GM12878 (cell line): ENCODE results near the gene PHOSPHO1. TPM values are rescaled to one million over a fixed set of nuclear protein-coding genes. Genes with fewer than 3 reads are reported as not detected.
A peak's percentile ranks its signal among the peaks of the same experiment; 100 is the strongest.

ENCODE experiments used
- ATAC-seq: fragments of 200-7000 bp; cut with Tn5 transposase; 3 replicates; pipeline ENCODE4 v1.9.1; 2020; ENCODE audit warnings: mild to moderate bottlenecking, moderate library complexity
- BruUV-seq: library from RNA; stranded (reverse); fragments of 400-500 nt; replicated peaks from 2 replicates; lab custom pipeline; 2021; lab: Mats Ljungman, UMichigan
- CTCF ChIA-PET: fragments of 300-600 bp; sonication (Branson Sonifier 250); formaldehyde crosslinking; extraction: SDS; loops from one replicate; lab custom pipeline; 2021; ENCODE audit warnings: inconsistent platforms; lab: Yijun Ruan, JAX
- POLR2A ChIA-PET: fragments of 350-600 bp; formaldehyde crosslinking; extraction: SDS; loops from one replicate; lab custom pipeline; 2021; ENCODE audit warnings: inconsistent platforms; lab: Charles Lee
- RAD21 ChIA-PET: fragments of 300-600 bp; sonication (Branson Sonifier 250); formaldehyde crosslinking; loops from one replicate; lab custom pipeline; 2023; ENCODE audit warnings: antibody characterized with exemption; ENCODE audit not compliant: unreplicated experiment; lab: Charles Lee
- SMC1A ChIA-PET: fragments of 300-600 bp; sonication (Branson Sonifier 250); formaldehyde crosslinking; loops from one replicate; lab custom pipeline; 2023; ENCODE audit not compliant: unreplicated experiment, uncharacterized antibody; lab: Charles Lee
- DNase-seq: peaks from one replicate; pipeline ENCODE4 v3.0.0-alpha.2; 2011; ENCODE audit warnings: low read depth, low spot score
- FAIRE-seq: peaks from 3 replicates; lab custom pipeline; 2011; peaks lifted over from hg19 to GRCh38; lab: Jason Lieb, UNC
- H2AFZ ChIP-seq: 2 replicates; pipeline ENCODE4 v1.6.0; 2011; ENCODE audit warnings: low read depth, low read length, control low read depth; ENCODE audit not compliant: control insufficient read depth
- H3K27ac ChIP-seq: 2 replicates; pipeline ENCODE4 v1.5.1; 2011; ENCODE audit warnings: control low read depth; ENCODE audit not compliant: control insufficient read depth, insufficient read depth
- H3K27me3 ChIP-seq, 2 experiments: replicated peaks in 1 of 2; 2 replicates each; pipeline versions ENCODE4 v1.6.0 to v1.6.1; 2011; ENCODE audit warnings: low read length in 1 of 2; ENCODE audit not compliant: control insufficient read depth in 2 of 2, insufficient read depth in 2 of 2
- H3K36me3 ChIP-seq, 2 experiments: 2 replicates each; pipeline ENCODE4 v1.5.1; 2011; ENCODE audit warnings: low read length in 1 of 2; ENCODE audit not compliant: control insufficient read depth in 2 of 2, insufficient read depth in 2 of 2
- H3K4me1 ChIP-seq: 2 replicates; pipeline ENCODE4 v1.6.1; 2011; ENCODE audit warnings: mild to moderate bottlenecking, low read length, moderate library complexity, mixed read lengths; ENCODE audit not compliant: control insufficient read depth, insufficient read depth
- H3K4me2 ChIP-seq: 2 replicates; pipeline ENCODE4 v1.6.0; 2011; ENCODE audit warnings: control low read depth; ENCODE audit not compliant: control insufficient read depth, insufficient read depth
- H3K4me3 ChIP-seq: fragments of 200-600 bp; sonication (generic); 2 replicates; pipeline ENCODE4 v1.5.1; 2016
- H3K79me2 ChIP-seq: 2 replicates; pipeline ENCODE4 v1.6.0; 2011; ENCODE audit warnings: low read length; ENCODE audit not compliant: control insufficient read depth, insufficient read depth
- H3K9ac ChIP-seq: 2 replicates; pipeline ENCODE4 v1.8.0; 2011; ENCODE audit warnings: low read length, control low read depth, mixed read lengths; ENCODE audit not compliant: control insufficient read depth, insufficient read depth
- H3K9me3 ChIP-seq: replicated peaks from 3 replicates; pipeline ENCODE4 v1.5.1; 2011; ENCODE audit warnings: mild to moderate bottlenecking, low read length; ENCODE audit not compliant: control insufficient read depth, insufficient read depth
- H4K20me1 ChIP-seq: 2 replicates; pipeline ENCODE4 v1.6.0; 2011; ENCODE audit not compliant: control insufficient read depth, insufficient read depth
- IKZF2 ChIP-seq, 2 experiments: fragments of 450-650 bp; IDR thresholded peaks; 2 replicates each; pipeline ENCODE4 v1.6.1; 2017; ENCODE audit warnings: mild to moderate bottlenecking in 2 of 2, moderate library complexity in 2 of 2
- MTA3 ChIP-seq: IDR thresholded peaks from 2 replicates; pipeline ENCODE4 v1.6.1; 2012; ENCODE audit warnings: low read length, inconsistent platforms, borderline replicate concordance
- NBN ChIP-seq: fragments of 450-650 bp; IDR thresholded peaks from 2 replicates; pipeline ENCODE4 v1.6.1; 2016
- NFYB ChIP-seq: IDR thresholded peaks from 2 replicates; pipeline ENCODE4 v1.6.1; 2011; ENCODE audit warnings: low read depth, mild to moderate bottlenecking, low read length, improper control_type of control experiment, moderate library complexity; ENCODE audit not compliant: insufficient read depth
- SIN3A ChIP-seq: IDR thresholded peaks from 2 replicates; pipeline ENCODE4 v1.6.1; 2012; ENCODE audit warnings: low read depth, low read length, improper control_type of control experiment
- WGBS: methylation state at CpG from one replicate; pipeline ENCODE4 v1.1.6; 2016; ENCODE audit warnings: low lambda C conversion rate; ENCODE audit not compliant: insufficient replicate concordance, insufficient coverage; ENCODE audit errors: missing lambda C conversion rate; 5-methylcytosine and 5-hydroxymethylcytosine counted together
- in situ Hi-C: fragments of 300-500 bp; cut with MboI; formaldehyde crosslinking; loops from 9 replicates; pipeline ENCODE4 v1.14.3; 2018; ENCODE audit warnings: mixed read lengths
- intact Hi-C: fragments of 100-400 bp; cut with micrococcal nuclease; formaldehyde crosslinking; loops from one replicate; pipeline ENCODE4 v1.14.2; 2022; ENCODE audit not compliant: unreplicated experiment
- polyA plus RNA-seq, 11 experiments: library from polyadenylated mRNA; depleted of rRNA in 4 of 11; unstranded in 6 of 11; stranded (reverse) in 5 of 11; fragments of >200 nt; fragmentation: Nextera tagmentation in 4 of 11; fragmentation: Illumina TruSeq in 1 of 11; extraction: Ambion mirVana in 4 of 11; extraction: Trizol in 1 of 11; gene quantifications; 1 replicate in 1 of 11; 2 replicates in 10 of 11; pipeline versions ENCODE4 v1.2.1 to v1.2.3, GENCODE V29; 2011 to 2016; ENCODE audit warnings: inconsistent platforms in 2 of 11, missing spikeins in 2 of 11, low read depth in 1 of 11
- total RNA-seq, 4 experiments: library from RNA; depleted of rRNA in 3 of 4; stranded (reverse); fragments of >200 nt in 3 of 4; fragmentation: Illumina TruSeq in 1 of 4; extraction: Trizol in 1 of 4; gene quantifications; 2 replicates each; pipeline versions ENCODE4 v1.2.1 to v1.2.3, GENCODE V29; 2013 to 2021
- TF ChIP-seq, protein P1 (sequence below): fragments of 450-650 bp; IDR thresholded peaks from 2 replicates; pipeline ENCODE4 v1.6.1; 2016; ENCODE audit warnings: mild to moderate bottlenecking
- TF ChIP-seq, protein P2 (sequence below): fragments of 450-650 bp; IDR thresholded peaks from 2 replicates; pipeline ENCODE4 v1.6.1; 2016; ENCODE audit warnings: mild to moderate bottlenecking
- TF ChIP-seq, protein P3 (sequence below): fragments of 450-650 bp; formaldehyde crosslinking; IDR thresholded peaks from 2 replicates; pipeline ENCODE4 v1.4.0; 2020; ENCODE audit warnings: mild to moderate bottlenecking, moderate library complexity
- TF ChIP-seq, protein P4 (sequence below): IDR thresholded peaks from 2 replicates; pipeline ENCODE4 v1.6.1; 2012; ENCODE audit warnings: low read length, inconsistent platforms
- TF ChIP-seq, protein P5 (sequence below), 3 experiments: IDR thresholded peaks in 2 of 3; conservative IDR thresholded peaks in 1 of 3; 2 replicates each; pipeline ENCODE4 v1.5.1; 2011; ENCODE audit warnings: low read depth in 3 of 3, low read length in 3 of 3, mild to moderate bottlenecking in 3 of 3, control low read depth in 2 of 3, moderate library complexity in 2 of 3, inconsistent platforms in 1 of 3, mixed read lengths in 1 of 3; ENCODE audit not compliant: control insufficient read depth in 2 of 3, insufficient read depth in 1 of 3; ENCODE audit errors: extremely low read depth in 1 of 3

PHOSPHO1 gene
- total and polyA plus RNA-seq, 10 of the 15 experiments (the other 5 are each of a cell fraction or from before 2014, with no cell fraction given): 0.03 to 1.5 (median 0.16) TPM; not detected in 2

DNA sequence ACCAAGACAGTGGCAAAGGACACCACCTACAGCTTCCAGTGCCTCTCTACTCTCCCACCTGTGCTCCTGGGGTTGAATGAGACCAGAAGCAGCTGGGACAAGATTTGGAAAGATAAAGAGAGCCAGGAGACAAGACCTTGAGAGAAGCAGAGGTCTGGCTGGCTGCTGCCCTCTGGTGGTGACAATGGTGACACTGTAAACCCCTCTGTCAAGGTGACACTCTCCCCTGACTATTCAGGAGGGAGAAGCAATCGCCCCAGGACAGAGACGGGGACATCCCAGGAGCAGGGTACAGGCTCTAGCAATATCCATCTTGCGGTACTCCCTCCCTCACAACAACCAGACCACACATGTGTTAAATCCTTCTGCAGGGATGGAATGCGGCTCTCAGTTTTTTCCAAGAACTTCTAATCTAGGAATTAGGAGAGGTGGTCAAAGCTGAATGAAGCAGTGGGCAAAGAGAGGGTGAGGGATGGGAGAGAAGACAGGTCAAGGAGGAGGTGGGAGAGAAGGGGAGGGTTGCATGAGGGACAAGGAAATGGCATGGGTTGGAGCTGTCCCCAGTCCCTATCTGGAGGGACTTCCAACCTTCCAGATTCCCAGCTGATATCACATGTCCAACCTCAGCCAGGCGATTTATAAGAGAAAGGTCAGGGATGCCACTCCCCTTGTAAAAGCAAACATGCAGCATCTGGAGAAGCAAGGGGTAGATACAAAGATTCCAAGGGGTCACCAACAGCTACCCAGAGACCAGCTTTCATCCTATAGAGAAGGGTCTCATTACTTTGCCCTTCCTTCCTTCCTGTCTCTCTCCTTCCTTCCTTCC lies 2.9 kb downstream of the PHOSPHO1 start:
- FAIRE-seq (peak; percentile 94), DNase-seq (no peak), ATAC-seq (peak; percentile 68)
- BruUV-seq: TSS peak; percentile 0
- CTCF ChIA-PET: interaction anchor here (0.7 to 8.2 kb wide), 18 partner anchors 13 to 195 kb away, joined by 3 to 178 read pairs (median 4); partner anchors contain the start of gene PHB1
- Histone ChIP-seq H4K20me1 (0 out of 2 replicates have a peak, but pooled peaks cover 5% of the 10 kb centered on the region), H3K4me2 (no peak overlapping the region), H3K4me1 (peaks cover 19% of the 10 kb centered on the region), H3K36me3 (peaks cover 0 to 5% of the 10 kb centered on the region in 2 experiments), H3K27ac (no peak overlapping the region), H3K9ac (no peak overlapping the region), H3K27me3 (no peaks in the 10 kb centered on the region), H3K79me2 (no peaks in the 10 kb centered on the region), H3K4me3 (no peak overlapping the region), H2AFZ (no peak overlapping the region), H3K9me3 (no peaks in the 10 kb centered on the region)
- POLR2A ChIA-PET: interaction anchor here (0.5 to 3.6 kb wide), 7 partner anchors 13 to 48 kb away, joined by 3 to 12 read pairs (median 6); partner anchors contain the start of genes ABI3 and GNGT2
- in situ Hi-C loops: loop anchor here (10.0 kb wide), 1 partner anchor 53 kb away; no protein-coding TSS in a partner anchor
- RAD21 ChIA-PET: interaction anchor here (0.9 to 5.9 kb wide), 6 partner anchors 9 to 70 kb away, joined by 3 to 72 read pairs (median 20); partner anchors contain the start of genes ABI3 and GNGT2
- 13% methylated on average over 5 of the region's 5 CpGs for WGBS
- intact Hi-C loops: loop anchor here (1.0 to 5.0 kb wide), 2 partner anchors 47 to 195 kb away; no protein-coding TSS in a partner anchor
- SMC1A ChIA-PET: interaction anchor here (0.6 to 7.3 kb wide), 18 partner anchors 9 to 172 kb away, joined by 3 to 118 read pairs (median 4); partner anchors contain the start of genes ABI3 and GNGT2
- TF ChIP-seq, protein P1, sequence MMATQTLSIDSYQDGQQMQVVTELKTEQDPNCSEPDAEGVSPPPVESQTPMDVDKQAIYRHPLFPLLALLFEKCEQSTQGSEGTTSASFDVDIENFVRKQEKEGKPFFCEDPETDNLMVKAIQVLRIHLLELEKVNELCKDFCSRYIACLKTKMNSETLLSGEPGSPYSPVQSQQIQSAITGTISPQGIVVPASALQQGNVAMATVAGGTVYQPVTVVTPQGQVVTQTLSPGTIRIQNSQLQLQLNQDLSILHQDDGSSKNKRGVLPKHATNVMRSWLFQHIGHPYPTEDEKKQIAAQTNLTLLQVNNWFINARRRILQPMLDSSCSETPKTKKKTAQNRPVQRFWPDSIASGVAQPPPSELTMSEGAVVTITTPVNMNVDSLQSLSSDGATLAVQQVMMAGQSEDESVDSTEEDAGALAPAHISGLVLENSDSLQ: peak; percentile 33; the same call in 1 of the 2 replicates
- TF ChIP-seq NBN (peak; percentile 34; the same call in 1 of the 2 replicates), SIN3A (no peak), IKZF2 (IDR thresholded peaks at IDR 0.05) (peak in 1 of 2 experiments; percentile 36; a peak in 1 of 4 replicates), MTA3 (peak; percentile 63; the same call in 1 of the 2 replicates), NFYB (no peak)
- TF ChIP-seq, protein P2, sequence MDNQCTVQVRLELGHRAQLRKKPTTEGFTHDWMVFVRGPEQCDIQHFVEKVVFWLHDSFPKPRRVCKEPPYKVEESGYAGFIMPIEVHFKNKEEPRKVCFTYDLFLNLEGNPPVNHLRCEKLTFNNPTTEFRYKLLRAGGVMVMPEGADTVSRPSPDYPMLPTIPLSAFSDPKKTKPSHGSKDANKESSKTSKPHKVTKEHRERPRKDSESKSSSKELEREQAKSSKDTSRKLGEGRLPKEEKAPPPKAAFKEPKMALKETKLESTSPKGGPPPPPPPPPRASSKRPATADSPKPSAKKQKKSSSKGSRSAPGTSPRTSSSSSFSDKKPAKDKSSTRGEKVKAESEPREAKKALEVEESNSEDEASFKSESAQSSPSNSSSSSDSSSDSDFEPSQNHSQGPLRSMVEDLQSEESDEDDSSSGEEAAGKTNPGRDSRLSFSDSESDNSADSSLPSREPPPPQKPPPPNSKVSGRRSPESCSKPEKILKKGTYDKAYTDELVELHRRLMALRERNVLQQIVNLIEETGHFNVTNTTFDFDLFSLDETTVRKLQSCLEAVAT: no peak
- TF ChIP-seq, protein P3, sequence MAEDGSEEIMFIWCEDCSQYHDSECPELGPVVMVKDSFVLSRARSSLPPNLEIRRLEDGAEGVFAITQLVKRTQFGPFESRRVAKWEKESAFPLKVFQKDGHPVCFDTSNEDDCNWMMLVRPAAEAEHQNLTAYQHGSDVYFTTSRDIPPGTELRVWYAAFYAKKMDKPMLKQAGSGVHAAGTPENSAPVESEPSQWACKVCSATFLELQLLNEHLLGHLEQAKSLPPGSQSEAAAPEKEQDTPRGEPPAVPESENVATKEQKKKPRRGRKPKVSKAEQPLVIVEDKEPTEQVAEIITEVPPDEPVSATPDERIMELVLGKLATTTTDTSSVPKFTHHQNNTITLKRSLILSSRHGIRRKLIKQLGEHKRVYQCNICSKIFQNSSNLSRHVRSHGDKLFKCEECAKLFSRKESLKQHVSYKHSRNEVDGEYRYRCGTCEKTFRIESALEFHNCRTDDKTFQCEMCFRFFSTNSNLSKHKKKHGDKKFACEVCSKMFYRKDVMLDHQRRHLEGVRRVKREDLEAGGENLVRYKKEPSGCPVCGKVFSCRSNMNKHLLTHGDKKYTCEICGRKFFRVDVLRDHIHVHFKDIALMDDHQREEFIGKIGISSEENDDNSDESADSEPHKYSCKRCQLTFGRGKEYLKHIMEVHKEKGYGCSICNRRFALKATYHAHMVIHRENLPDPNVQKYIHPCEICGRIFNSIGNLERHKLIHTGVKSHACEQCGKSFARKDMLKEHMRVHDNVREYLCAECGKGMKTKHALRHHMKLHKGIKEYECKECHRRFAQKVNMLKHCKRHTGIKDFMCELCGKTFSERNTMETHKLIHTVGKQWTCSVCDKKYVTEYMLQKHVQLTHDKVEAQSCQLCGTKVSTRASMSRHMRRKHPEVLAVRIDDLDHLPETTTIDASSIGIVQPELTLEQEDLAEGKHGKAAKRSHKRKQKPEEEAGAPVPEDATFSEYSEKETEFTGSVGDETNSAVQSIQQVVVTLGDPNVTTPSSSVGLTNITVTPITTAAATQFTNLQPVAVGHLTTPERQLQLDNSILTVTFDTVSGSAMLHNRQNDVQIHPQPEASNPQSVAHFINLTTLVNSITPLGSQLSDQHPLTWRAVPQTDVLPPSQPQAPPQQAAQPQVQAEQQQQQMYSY (CRISPR knock-in tag): 0 out of 2 replicates have a peak, but pooled peaks have one; percentile 7
- TF ChIP-seq, protein P4, sequence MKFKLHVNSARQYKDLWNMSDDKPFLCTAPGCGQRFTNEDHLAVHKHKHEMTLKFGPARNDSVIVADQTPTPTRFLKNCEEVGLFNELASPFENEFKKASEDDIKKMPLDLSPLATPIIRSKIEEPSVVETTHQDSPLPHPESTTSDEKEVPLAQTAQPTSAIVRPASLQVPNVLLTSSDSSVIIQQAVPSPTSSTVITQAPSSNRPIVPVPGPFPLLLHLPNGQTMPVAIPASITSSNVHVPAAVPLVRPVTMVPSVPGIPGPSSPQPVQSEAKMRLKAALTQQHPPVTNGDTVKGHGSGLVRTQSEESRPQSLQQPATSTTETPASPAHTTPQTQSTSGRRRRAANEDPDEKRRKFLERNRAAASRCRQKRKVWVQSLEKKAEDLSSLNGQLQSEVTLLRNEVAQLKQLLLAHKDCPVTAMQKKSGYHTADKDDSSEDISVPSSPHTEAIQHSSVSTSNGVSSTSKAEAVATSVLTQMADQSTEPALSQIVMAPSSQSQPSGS: 0 out of 2 replicates have a peak, but pooled peaks have one; percentile 9
- TF ChIP-seq, protein P5, sequence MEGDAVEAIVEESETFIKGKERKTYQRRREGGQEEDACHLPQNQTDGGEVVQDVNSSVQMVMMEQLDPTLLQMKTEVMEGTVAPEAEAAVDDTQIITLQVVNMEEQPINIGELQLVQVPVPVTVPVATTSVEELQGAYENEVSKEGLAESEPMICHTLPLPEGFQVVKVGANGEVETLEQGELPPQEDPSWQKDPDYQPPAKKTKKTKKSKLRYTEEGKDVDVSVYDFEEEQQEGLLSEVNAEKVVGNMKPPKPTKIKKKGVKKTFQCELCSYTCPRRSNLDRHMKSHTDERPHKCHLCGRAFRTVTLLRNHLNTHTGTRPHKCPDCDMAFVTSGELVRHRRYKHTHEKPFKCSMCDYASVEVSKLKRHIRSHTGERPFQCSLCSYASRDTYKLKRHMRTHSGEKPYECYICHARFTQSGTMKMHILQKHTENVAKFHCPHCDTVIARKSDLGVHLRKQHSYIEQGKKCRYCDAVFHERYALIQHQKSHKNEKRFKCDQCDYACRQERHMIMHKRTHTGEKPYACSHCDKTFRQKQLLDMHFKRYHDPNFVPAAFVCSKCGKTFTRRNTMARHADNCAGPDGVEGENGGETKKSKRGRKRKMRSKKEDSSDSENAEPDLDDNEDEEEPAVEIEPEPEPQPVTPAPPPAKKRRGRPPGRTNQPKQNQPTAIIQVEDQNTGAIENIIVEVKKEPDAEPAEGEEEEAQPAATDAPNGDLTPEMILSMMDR (IDR thresholded peaks at IDR 0.05 in 2 of 3, conservative IDR thresholded peaks at IDR 0.05 in 1 of 3; ENCODE audit: control insufficient read depth in 2 of 3, extremely low read depth in 1 of 3, insufficient read depth in 1 of 3, low read depth in 3 of 3, low read length in 3 of 3): peak; percentile 86 to 97 (median 87)
